ENCODE measurements around the gene YKT6. TPM values are rescaled to one million over a fixed set of nuclear protein-coding genes. Genes with fewer than 3 reads are reported as not detected.

YKT6 gene
- polyA plus RNA-seq, 1 experiment: 124 TPM

GRCh38 chr7:44236333-44236728, 35.6 kb downstream of the YKT6 start:
- no peak overlapping the region for H3K4me3 ChIP-seq (ENCODE audit: low read depth, low read length)
- H3K27me3 ChIP-seq (ENCODE audit: control insufficient read depth, insufficient read depth, low read length): peaks cover 41% of the 10 kb centered on the region
- no peak overlapping the region for H3K27ac ChIP-seq (ENCODE audit: low read depth, low read length)
- DNase-seq (ENCODE audit: low read depth, low spot score): no peak
- no peak for TF ChIP-seq CTCF (IDR thresholded peaks at IDR 0.05; ENCODE audit: low read depth, low read length)
- no peaks in the 10 kb centered on the region; the same call in 1 of the 2 replicates for H3K9me3 ChIP-seq (ENCODE audit: control insufficient read depth, insufficient read depth, low read length)
- ChIA-PET POLR2A (no interaction called here), CTCF (interaction anchor here (0.7 kb wide), 1 partner anchor 8 kb away, joined by 3 read pairs; no protein-coding TSS in a partner anchor)

DNA sequence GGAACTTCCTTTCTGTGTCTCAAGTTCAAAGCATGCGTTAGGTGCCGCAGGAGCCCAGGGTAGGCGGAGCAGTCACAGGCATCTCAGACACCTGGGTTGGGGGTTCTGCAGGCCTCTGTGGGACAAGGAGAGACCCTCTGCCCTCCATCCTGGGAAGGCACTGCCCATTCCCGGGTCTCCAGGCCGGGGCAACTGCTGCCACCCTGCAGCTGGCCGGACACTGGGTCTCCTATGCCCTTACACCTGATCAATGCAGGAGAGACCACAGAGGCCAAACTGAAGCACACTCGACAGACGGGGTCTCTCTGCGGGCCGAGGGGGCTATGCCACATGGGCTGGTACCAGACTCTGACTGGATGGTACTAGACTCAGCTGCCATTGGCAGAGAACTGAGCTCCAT, 36.9 kb downstream of the YKT6 start:
- CTCF ChIA-PET: interaction anchor here (1.2 kb wide), 1 partner anchor 238 kb away, joined by 3 read pairs; no protein-coding TSS in a partner anchor
- H3K27me3 ChIP-seq (ENCODE audit: control insufficient read depth, insufficient read depth, low read length): peaks cover 38% of the 10 kb centered on the region
- POLR2A ChIA-PET: no interaction called here
- TF ChIP-seq CTCF (IDR thresholded peaks at IDR 0.05; ENCODE audit: low read depth, low read length): no peak
- no peaks in the 10 kb centered on the region; the same call in 1 of the 2 replicates for H3K9me3 ChIP-seq (ENCODE audit: control insufficient read depth, insufficient read depth, low read length)
- H3K27ac ChIP-seq (ENCODE audit: low read depth, low read length): no peak overlapping the region
- no peak for DNase-seq (ENCODE audit: low read depth, low spot score)
- no peak overlapping the region for H3K4me3 ChIP-seq (ENCODE audit: low read depth, low read length)

DNA sequence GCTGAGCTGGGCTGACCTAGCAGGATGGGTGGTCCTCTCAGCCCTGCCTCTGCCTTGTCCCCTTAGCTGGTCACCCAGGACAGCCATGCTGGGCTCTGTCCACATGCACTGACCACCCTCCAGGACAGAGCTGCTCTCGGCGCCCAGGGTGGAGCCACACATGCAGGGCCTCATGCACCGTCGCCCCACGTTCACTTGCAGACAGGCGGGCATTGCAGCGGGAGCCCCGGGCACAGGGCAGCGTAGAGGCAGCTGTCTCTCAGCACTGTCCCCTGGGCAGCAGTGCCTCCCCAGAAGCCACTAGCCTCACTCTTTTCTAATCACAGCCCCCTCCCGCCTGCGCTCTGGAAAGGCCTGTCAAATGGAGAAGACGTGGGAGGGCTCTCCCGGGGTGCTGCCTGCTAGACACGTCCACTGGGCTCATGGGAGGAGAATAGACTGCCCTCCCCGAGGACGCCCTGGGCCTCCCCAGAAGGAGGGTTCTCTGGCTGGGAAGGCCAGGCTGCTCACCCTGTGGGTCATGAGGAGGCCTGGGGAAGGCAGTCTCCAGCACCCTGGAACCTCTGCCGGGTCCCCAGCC, 37.4 kb downstream of the YKT6 start:
- DNase-seq (ENCODE audit: low read depth, low spot score): no peak
- ChIA-PET CTCF (interaction anchor here (1.2 kb wide), 1 partner anchor 237 kb away, joined by 3 read pairs; no protein-coding TSS in a partner anchor), POLR2A (no interaction called here)
- H3K9me3 ChIP-seq (ENCODE audit: control insufficient read depth, insufficient read depth, low read length): no peaks in the 10 kb centered on the region; the same call in 1 of the 2 replicates
- no peak for TF ChIP-seq CTCF (IDR thresholded peaks at IDR 0.05; ENCODE audit: low read depth, low read length)
- no peak overlapping the region for H3K27ac ChIP-seq (ENCODE audit: low read depth, low read length)
- no peak overlapping the region for H3K4me3 ChIP-seq (ENCODE audit: low read depth, low read length)
- H3K27me3 ChIP-seq (ENCODE audit: control insufficient read depth, insufficient read depth, low read length): peaks cover 34% of the 10 kb centered on the region

- Histone ChIP-seq H3K27ac (ENCODE audit: low read depth, low read length) (no peak overlapping the region), H3K9me3 (ENCODE audit: control insufficient read depth, insufficient read depth, low read length) (no peaks in the 10 kb centered on the region; the same call in 1 of the 2 replicates), H3K27me3 (ENCODE audit: control insufficient read depth, insufficient read depth, low read length) (peaks cover 29% of the 10 kb centered on the region), H3K4me3 (ENCODE audit: low read depth, low read length) (no peak overlapping the region)
- TF ChIP-seq CTCF (IDR thresholded peaks at IDR 0.05; ENCODE audit: low read depth, low read length): no peak
- ChIA-PET CTCF (no interaction called here), POLR2A (no interaction called here)
- DNase-seq (ENCODE audit: low read depth, low spot score): no peak
Observed at GRCh38 chr7:44239361-44239760, 38.6 kb downstream of the YKT6 start.

- H3K9me3 ChIP-seq (ENCODE audit: control insufficient read depth, insufficient read depth, low read length): no peaks in the 10 kb centered on the region; the same call in 1 of the 2 replicates
- POLR2A ChIA-PET: interaction anchor here (0.7 kb wide), 1 partner anchor 295 kb away, joined by 5 read pairs; no protein-coding TSS in a partner anchor
- H3K27ac ChIP-seq (ENCODE audit: low read depth, low read length): no peak overlapping the region
- TF ChIP-seq CTCF (IDR thresholded peaks at IDR 0.05; ENCODE audit: low read depth, low read length): no peak
- CTCF ChIA-PET: interaction anchor here (0.5 to 3.3 kb wide), 29 partner anchors 11 to 329 kb away, joined by 3 to 58 read pairs (median 3); partner anchors contain the start of gene NUDCD3
- peaks cover 29% of the 10 kb centered on the region for H3K27me3 ChIP-seq (ENCODE audit: control insufficient read depth, insufficient read depth, low read length)
- no peak overlapping the region for H3K4me3 ChIP-seq (ENCODE audit: low read depth, low read length)
- no peak for DNase-seq (ENCODE audit: low read depth, low spot score)
Observed at GRCh38 chr7:44240376-44240775, 39.6 kb downstream of the YKT6 start.
